SJSA1 (cell line): ENCODE measurements around the gene CABP4. TPM values are rescaled to one million over a fixed set of nuclear protein-coding genes. Genes with fewer than 3 reads are reported as not detected.
"Not testable (repeated sequence)": the region's sequence is repeated elsewhere in the genome, so short reads cannot be mapped to it uniquely, and the experiment has no call there.

ENCODE experiments used
- DNase-seq, 2 experiments: peaks; one replicate each; pipeline ENCODE4 v3.0.0-alpha.2; 2015 to 2020; ENCODE audit warnings: low spot score in 2 of 2, low read depth in 1 of 2
- H3K27ac ChIP-seq: fragments of 250-450 bp; sonication (Bioruptor Pico); 2 replicates; pipeline ENCODE4 v1.5.1; 2020; ENCODE audit warnings: mild to moderate bottlenecking, moderate library complexity
- H3K27me3 ChIP-seq: fragments of 250-450 bp; sonication (Bioruptor Pico); replicated peaks from 2 replicates; pipeline ENCODE4 v1.5.1; 2020; ENCODE audit warnings: mild to moderate bottlenecking, moderate library complexity
- H3K36me3 ChIP-seq: fragments of 250-450 bp; sonication (Bioruptor Pico); 2 replicates; pipeline ENCODE4 v1.5.1; 2020; ENCODE audit warnings: mild to moderate bottlenecking
- H3K4me1 ChIP-seq: fragments of 250-450 bp; sonication (Bioruptor Pico); replicated peaks from 2 replicates; pipeline ENCODE4 v1.6.1; 2021; ENCODE audit warnings: mild to moderate bottlenecking
- H3K4me3 ChIP-seq: fragments of 250-450 bp; sonication (Bioruptor Pico); 2 replicates; pipeline ENCODE4 v1.5.1; 2020; ENCODE audit warnings: mild to moderate bottlenecking
- H3K9me3 ChIP-seq: fragments of 250-450 bp; sonication (Bioruptor Pico); replicated peaks from 2 replicates; pipeline ENCODE4 v1.5.1; 2020; ENCODE audit warnings: mild to moderate bottlenecking
- total RNA-seq: library from RNA; depleted of rRNA; stranded (reverse); fragments of >200 nt; shearing (Covaris generic); gene quantifications from 2 replicates; pipeline ENCODE4 v1.2.3, GENCODE V29; 2014

CABP4 gene
- total RNA-seq, 1 experiment from 2014 or later, result not detected

DNA sequence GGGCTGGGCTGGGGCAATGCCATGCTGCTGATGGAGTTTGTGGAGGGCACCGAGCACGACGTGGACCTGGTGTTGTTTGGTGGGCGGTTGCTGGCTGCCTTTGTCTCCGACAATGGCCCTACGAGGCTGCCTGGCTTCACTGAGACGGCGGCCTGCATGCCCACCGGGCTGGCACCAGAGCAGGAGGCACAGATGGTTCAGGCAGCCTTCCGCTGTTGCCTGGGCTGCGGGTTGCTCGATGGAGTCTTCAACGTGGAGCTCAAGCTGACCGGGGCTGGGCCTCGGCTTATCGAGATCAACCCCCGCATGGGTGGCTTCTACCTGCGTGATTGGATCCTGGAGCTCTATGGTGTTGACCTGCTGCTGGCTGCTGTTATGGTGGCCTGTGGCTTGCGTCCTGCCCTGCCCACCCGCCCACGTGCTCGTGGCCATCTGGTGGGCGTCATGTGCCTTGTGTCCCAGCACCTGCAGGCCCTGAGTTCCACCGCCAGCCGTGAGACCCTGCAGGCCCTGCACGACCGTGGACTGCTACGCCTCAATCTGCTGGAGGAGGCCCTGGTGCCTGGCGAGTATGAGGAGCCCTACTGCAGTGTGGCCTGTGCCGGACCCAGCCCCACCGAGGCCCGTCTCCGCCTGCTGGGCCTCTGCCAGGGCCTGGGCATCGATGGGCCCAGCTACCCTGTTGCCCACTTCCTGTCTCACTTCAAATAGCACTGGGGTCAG lies 31.1 kb upstream of the CABP4 start:
- no peak for DNase-seq
- Histone ChIP-seq H3K36me3 (peaks cover 8% of the 10 kb centered on the region), H3K27ac (no peak overlapping the region), H3K4me1 (peaks cover 27% of the 10 kb centered on the region), H3K9me3 (peaks cover 5% of the 10 kb centered on the region; the same call in 1 of the 2 replicates), H3K27me3 (no peaks in the 10 kb centered on the region), H3K4me3 (no peak overlapping the region)

DNA sequence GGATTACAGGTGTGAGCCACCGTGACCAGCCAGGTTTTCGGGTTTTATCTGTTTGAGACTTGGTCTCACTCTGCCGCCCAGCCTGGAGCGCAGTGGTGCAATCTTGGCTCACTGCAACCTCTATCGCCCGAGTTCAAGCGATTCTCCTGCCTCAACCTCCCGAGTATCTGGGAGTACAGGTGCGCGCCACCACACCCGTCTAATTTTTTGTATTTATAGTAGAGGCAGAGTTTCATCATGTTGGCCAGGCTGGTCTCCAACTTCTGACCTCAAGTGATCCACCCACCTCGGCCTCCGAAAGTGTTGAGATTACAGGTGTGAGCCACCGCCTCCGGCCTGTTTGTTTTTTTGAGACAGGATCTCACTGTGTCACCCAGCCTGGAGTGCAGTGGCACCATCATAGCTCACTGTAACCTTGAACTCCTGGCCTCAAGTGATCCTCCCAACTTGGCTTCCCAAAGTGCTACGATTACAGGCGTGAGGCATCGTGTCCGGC lies 27.7 kb upstream of the CABP4 start:
- H3K4me1 ChIP-seq, result peaks cover 13% of the 10 kb centered on the region
- peak overlapping the region; percentile 81 for H3K4me3 ChIP-seq
- peaks cover 37% of the 10 kb centered on the region for H3K36me3 ChIP-seq
- H3K27ac ChIP-seq, H3K9me3 ChIP-seq, H3K27me3 ChIP-seq, DNase-seq: not testable (repeated sequence)

DNA sequence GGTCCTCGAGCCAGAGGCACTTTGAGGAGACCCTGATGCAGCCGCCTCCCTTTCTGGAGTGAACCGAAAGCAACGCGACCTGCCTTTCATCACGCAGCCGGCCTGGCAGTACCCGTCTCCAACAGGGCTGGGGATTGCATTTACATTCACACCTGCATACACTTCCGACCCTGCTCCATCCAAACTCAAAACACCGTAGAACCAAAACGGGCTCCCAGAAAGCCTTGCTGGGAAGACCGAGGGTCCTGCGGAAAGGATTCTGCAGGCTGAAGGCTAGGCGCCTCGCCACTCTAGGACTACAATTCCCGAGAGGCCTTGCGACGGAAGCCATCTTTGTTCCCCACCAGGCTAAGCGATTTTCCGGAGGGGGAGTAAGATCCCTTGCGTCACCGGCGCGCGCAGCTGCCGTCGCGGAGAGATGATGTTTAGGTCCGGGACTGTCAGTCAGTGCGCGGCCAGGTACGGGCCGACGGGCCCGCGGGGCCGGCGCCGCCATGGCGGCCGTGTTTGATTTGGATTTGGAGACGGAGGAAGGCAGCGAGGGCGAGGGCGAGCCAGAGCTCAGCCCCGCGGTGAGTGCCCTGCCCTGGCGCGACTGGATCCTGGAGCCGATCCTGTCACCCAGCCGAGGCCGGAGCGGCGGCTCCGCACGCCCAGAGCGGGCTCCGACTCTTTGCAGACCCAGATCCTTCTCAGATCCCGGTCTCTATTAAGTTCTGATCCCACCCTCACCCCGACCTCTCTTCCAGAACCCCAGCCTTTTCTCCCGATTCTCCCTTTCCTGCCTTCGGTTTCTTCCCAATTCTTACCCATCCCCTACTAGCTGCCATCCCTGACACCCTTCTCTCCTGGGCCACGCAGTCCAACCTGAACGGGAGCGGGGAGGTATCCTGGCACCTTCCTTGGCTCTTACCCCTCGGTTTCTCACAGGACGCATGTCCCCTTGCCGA lies 26.8 kb upstream of the CABP4 start, which contains the start of gene RPS6KB2:
RPS6KB2 (plus strand) TSS at position 443 of the 950 bp plus-strand sequence; CDS start at position 495, 52 bp downstream.
- H3K4me1 ChIP-seq, result peaks cover 13% of the 10 kb centered on the region
- H3K36me3 ChIP-seq, result peaks cover 46% of the 10 kb centered on the region
- no peaks in the 10 kb centered on the region for H3K9me3 ChIP-seq
- peak; percentile 100 for DNase-seq
- no peaks in the 10 kb centered on the region for H3K27me3 ChIP-seq
- peak within 1 kb of the TSS; percentile 81 for H3K4me3 ChIP-seq
- H3K27ac ChIP-seq, result peak within 1 kb of the TSS; percentile 50

DNA sequence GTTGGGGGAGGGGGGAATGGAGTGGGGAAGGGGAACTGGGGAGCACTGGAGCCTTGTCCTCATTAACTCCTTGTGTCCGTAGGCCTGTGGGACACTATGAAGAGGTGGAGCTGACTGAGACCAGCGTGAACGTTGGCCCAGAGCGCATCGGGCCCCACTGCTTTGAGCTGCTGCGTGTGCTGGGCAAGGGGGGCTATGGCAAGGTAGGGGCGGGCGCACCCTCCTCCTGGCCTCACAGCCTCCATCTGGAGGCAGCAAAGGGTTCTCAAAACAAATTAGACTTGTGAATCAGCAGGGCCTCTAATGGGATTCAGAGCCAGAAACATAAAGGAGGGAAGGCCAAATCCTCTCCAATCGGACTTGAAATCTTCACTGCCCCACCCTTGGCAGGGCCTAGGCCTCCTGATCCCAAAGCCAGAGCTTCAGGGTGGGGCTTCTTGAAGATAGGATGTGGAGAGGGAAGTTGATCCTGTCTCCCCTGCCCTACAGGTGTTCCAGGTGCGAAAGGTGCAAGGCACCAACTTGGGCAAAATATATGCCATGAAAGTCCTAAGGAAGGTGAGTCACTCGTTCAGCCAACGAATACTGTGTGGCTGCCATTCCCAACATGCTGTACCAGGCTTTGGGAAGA lies 26.0 kb upstream of the CABP4 start:
- no peaks in the 10 kb centered on the region for H3K27me3 ChIP-seq
- no peaks in the 10 kb centered on the region for H3K9me3 ChIP-seq
- H3K4me3 ChIP-seq, result peak overlapping the region; percentile 81
- H3K27ac ChIP-seq, result no peak overlapping the region; the same call in 1 of the 2 replicates
- DNase-seq, result no peak
- H3K4me1 ChIP-seq, result peaks cover 13% of the 10 kb centered on the region
- peaks cover 55% of the 10 kb centered on the region for H3K36me3 ChIP-seq

DNA sequence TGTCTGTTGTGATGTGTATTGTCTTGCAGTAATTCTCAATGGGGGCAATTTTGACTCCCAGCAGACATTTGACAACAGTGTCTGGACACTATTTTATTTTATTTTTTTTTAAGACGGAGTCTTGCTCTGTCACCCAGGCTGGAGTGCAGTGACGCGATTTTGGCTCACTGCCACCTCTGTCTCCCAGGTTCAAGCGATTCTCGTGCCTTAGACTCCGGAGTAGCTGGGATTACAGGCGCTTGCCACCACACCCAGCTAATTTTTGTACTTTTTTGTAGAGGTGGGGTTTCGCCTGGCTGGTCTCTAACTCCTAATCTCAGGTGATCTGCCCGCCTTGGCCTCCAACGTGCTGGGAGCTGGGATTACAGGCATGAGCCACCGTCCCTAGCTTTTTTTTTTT lies 25.4 kb upstream of the CABP4 start:
- Histone ChIP-seq H3K27ac (no peak overlapping the region), H3K27me3 (no peaks in the 10 kb centered on the region), H3K9me3 (no peaks in the 10 kb centered on the region), H3K36me3 (peaks cover 60% of the 10 kb centered on the region), H3K4me1 (peaks cover 13% of the 10 kb centered on the region), H3K4me3 (no peak overlapping the region)
- DNase-seq, result no peak

DNA sequence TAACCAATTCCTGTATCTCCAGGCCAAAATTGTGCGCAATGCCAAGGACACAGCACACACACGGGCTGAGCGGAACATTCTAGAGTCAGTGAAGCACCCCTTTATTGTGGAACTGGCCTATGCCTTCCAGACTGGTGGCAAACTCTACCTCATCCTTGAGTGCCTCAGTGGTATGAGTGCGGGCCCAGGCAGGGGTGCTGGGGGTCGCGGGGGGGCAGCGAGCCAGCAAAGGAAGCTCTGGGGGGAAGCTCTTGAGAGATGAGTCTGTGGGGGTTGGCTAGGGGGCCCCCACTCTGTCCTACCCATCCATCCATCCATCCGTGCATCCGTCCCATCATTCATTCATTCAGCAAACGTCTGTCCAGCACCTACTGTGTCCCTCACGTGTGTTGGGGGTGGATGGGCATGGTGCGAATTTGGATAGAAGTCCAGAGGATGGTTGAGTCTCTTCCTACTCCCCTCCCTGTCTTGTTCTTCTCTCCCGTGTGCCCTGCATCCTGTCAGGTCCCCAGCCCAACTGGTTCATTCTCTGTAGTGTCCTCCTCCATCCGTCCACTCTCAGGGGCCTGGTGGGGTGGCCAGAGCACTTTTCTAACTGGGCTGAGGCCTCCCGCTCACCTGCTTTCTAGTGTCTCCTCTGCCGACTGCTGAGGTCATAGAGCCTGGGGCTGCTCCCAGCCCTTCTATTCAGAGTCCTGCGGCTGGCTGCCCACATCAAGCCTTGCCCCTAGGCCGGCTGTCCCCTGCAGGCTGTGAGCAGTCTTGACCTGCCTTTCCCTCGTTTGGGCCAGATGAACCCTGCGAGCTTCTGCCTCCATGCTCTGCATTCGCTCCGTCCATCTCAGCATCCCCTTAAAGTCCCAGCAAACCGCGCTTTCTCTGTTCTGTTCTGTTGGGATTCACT lies 23.6 kb upstream of the CABP4 start:
- no peaks in the 10 kb centered on the region for H3K27me3 ChIP-seq
- peaks cover 79% of the 10 kb centered on the region for H3K36me3 ChIP-seq
- peaks cover 13% of the 10 kb centered on the region for H3K4me1 ChIP-seq
- H3K4me3 ChIP-seq, result no peak overlapping the region
- no peak for DNase-seq
- H3K27ac ChIP-seq, result no peak overlapping the region
- no peaks in the 10 kb centered on the region for H3K9me3 ChIP-seq

DNA sequence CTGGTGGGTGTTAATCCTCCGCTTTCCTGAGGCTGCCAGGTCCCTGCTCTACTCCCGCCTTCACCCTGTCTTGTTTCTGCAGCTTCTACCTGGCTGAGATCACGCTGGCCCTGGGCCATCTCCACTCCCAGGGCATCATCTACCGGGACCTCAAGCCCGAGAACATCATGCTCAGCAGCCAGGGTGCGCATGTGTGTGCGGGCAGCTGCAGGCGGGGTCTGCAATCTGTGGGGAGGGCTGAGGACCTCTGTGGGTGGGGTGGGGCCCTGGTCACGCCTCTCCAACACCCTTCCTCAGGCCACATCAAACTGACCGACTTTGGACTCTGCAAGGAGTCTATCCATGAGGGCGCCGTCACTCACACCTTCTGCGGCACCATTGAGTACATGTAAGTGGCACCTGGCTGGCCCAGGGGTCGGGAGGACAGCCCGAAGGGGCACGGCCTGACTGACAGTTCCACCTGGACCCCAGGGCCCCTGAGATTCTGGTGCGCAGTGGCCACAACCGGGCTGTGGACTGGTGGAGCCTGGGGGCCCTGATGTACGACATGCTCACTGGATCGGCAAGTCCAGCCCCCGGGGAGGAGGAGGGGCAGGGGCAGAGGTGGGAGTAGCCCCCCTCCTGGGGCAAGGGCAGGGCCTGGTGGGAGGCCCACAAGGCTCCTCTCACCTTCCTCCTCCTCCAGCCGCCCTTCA lies 22.4 kb upstream of the CABP4 start:
- H3K4me1 ChIP-seq, result peaks cover 6% of the 10 kb centered on the region
- DNase-seq, result no peak
- no peaks in the 10 kb centered on the region for H3K9me3 ChIP-seq
- no peak overlapping the region for H3K27ac ChIP-seq
- peaks cover 87% of the 10 kb centered on the region for H3K36me3 ChIP-seq
- H3K4me3 ChIP-seq, result no peak overlapping the region
- H3K27me3 ChIP-seq, result no peaks in the 10 kb centered on the region

DNA sequence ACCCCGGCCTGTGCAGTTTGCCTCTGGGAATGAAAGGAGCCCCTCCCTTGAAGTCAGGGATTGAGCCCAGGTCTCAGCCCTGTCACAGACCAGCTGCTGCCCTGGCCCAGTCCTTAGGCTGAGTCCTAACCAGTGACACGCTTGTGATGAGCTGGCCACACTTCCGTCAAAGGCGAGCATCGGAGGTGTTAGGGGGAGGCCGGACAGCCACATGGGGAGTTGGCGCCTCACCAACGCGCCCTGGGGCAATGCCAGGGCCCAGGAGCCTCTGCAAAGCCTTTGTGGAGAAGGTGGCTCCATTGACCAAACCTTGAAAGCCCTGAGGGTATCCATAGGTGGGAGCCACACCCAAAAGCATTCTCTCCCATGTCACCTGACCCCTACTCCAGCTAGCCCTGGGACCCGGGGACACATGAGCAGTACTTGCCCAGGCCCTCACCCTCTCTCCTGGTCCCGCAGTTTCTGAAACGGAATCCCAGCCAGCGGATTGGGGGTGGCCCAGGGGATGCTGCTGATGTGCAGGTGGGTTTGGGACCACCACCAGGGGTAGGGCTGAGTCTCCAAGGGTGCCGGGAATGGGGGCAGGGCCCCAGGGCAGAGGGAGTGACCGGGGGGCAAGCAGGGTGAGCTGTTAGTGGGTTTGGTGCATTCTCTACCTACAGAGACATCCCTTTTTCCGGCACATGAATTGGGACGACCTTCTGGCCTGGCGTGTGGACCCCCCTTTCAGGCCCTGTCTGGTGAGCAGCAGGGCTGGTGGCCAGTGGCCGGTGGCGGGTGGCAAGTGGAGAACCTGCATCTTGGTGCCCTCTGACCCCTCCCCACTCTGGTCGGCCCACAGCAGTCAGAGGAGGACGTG lies 21.4 kb upstream of the CABP4 start:
- no peak for DNase-seq
- no peaks in the 10 kb centered on the region for H3K9me3 ChIP-seq
- no peak overlapping the region for H3K27ac ChIP-seq
- no peaks in the 10 kb centered on the region for H3K27me3 ChIP-seq
- H3K4me1 ChIP-seq, result peaks cover 6% of the 10 kb centered on the region
- no peak overlapping the region for H3K4me3 ChIP-seq
- H3K36me3 ChIP-seq, result peaks cover 94% of the 10 kb centered on the region

DNA sequence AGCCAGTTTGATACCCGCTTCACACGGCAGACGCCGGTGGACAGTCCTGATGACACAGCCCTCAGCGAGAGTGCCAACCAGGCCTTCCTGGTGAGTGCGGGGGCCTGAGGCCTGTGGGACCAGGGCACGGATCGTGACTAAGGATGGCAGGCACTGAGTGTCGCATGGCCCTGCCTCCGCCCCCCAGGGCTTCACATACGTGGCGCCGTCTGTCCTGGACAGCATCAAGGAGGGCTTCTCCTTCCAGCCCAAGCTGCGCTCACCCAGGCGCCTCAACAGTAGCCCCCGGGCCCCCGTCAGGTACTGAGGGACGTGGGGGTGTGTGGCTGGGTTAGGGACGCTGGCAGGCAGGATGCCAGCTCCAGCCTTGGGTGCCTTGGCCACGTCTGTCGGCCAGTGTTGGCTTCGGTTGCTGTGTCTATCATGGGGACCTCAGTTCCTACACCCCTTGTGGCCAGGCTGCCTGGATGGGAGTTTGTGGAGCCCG lies 20.7 kb upstream of the CABP4 start:
- Histone ChIP-seq H3K27me3 (no peaks in the 10 kb centered on the region), H3K4me3 (no peak overlapping the region), H3K36me3 (peaks cover 96% of the 10 kb centered on the region), H3K9me3 (no peaks in the 10 kb centered on the region), H3K27ac (no peak overlapping the region), H3K4me1 (peaks cover under 1% of the 10 kb centered on the region)
- no peak for DNase-seq

DNA sequence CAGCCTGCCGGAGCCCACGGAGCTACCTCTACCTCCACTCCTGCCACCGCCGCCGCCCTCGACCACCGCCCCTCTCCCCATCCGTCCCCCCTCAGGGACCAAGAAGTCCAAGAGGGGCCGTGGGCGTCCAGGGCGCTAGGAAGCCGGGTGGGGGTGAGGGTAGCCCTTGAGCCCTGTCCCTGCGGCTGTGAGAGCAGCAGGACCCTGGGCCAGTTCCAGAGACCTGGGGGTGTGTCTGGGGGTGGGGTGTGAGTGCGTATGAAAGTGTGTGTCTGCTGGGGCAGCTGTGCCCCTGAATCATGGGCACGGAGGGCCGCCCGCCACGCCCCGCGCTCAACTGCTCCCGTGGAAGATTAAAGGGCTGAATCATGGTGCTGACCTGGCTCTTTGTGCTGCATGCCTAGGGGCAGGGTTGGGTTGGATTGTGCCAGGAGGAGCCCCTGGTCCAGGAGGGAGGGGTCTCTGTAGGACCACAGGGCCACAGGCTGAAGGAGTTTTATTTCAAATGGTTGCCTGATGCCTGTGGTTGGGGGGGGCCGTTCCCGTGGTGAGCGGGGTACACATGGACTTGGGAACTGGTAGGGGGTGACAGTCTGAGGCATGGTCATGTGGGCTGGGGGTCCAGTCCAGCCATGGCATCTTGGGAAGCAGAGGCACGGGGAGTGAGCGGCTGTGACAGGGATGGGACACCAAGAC lies 20.0 kb upstream of the CABP4 start:
- DNase-seq, result no peak
- Histone ChIP-seq H3K4me1 (no peaks in the 10 kb centered on the region), H3K27ac (no peak overlapping the region), H3K9me3 (no peaks in the 10 kb centered on the region), H3K27me3 (no peaks in the 10 kb centered on the region), H3K36me3 (peaks cover 96% of the 10 kb centered on the region), H3K4me3 (no peak overlapping the region)

DNA sequence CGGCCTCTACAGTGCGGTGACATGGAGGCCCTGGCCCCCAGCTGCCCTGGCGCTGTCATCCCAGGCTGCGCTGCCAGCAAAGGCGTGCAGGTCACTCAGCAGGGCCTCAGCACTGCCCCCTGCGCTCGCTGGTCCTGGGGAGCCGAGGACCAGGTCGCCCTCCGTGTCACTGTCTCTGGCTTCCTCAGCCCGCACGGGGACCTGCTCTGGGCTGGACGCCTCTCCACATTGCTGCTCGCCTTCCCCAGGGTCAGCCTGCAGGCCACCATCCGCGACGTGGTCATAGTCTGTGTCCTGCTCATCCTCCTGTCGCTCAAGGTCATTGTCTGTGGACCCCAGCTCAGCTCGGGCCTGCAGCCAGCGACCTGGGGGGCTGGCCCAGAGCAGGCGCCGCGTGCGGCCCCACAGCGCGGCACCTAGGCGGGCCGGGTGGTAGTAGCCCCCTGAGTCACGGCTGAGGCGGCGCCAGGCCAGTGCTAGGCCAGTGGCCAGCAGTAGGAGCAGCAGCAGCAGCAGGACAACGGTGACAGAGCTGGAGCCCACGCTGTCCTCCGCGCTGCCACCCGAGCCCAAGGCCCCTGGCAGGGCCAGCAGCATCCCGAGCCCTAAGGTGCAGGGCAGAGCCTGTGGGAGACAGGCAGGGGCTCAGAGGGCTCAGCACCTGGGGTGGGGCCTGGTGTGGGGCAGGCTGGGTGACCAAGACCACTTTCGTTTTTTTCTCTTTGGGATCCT lies 19.3 kb upstream of the CABP4 start:
- Histone ChIP-seq H3K4me1 (no peaks in the 10 kb centered on the region), H3K27ac (no peak overlapping the region), H3K4me3 (no peak overlapping the region), H3K36me3 (peaks cover 96% of the 10 kb centered on the region), H3K27me3 (no peaks in the 10 kb centered on the region), H3K9me3 (no peaks in the 10 kb centered on the region)
- no peak for DNase-seq
